ENCODE data around the gene RIBC2. TPM values are rescaled to one million over a fixed set of nuclear protein-coding genes. Genes with fewer than 3 reads are reported as not detected.
"Not testable (repeated sequence)": the region's sequence is repeated elsewhere in the genome, so short reads cannot be mapped to it uniquely, and the experiment has no call there.

RIBC2 gene
- total RNA-seq, 2 donors from 2014 or later, result 0.84 to 1.2 TPM

- peak; percentile 23 to 49 for DNase-seq
- no peak for ATAC-seq
- intact Hi-C loops (cut with DNase I, micrococcal nuclease), result no loop called here
These were observed 47.0 kb downstream of the RIBC2 start for GRCh38 chr22:45460288-45461109.

- DNase-seq (no peak), ATAC-seq (no peak)
- intact Hi-C loops (cut with DNase I, micrococcal nuclease), result no loop called here
These were observed 48.7 kb downstream of the RIBC2 start for GRCh38 chr22:45462034-45462655.

DNA sequence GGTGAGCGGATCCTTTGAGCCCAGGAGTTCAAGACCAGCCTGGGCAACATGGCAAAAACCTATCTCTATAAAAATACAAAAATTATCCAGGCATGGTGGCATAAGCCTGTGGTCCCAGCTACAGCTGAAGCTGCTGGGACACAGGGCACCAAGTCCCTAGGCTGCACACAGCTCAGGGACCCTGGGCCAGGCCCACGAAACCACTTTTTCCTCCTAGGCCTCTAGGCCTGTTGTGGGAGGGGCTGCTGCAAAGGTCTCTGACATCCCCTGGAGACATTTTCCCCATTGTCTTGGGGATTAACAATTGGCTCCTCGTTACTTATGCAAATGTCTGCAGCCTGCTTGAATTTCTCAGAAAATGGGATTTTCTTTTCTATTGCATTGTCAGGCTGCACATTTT lies 50.2 kb downstream of the RIBC2 start:
- intact Hi-C loops (cut with DNase I, micrococcal nuclease); DNase-seq; ATAC-seq: not testable (repeated sequence)

- intact Hi-C loops (cut with DNase I, micrococcal nuclease), result no loop called here
- no peak for DNase-seq
- ATAC-seq, result no peak
These were observed 52.1 kb downstream of the RIBC2 start for GRCh38 chr22:45465633-45466032.

DNA sequence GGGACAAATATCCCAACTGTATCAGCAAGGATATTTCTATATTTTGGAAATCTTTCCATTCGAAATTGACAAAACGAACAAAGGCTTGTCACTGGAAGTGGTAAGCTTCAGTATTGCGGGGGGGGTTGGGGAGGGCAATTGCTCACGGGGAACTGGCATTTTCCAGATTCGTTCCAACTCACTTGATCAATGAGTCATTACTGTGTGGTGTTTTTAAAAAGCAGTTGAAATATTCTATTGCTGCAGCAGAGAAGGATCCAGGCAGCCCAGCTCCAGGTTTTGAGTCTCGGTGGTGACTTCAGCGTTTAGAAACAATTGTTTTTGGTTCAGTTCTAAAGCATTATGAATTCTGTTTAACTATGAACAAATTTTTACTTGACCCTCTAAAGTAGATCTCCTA lies 55.4 kb downstream of the RIBC2 start:
- no peak for ATAC-seq
- no peak for DNase-seq
- intact Hi-C loops (cut with DNase I, micrococcal nuclease), result no loop called here

DNA sequence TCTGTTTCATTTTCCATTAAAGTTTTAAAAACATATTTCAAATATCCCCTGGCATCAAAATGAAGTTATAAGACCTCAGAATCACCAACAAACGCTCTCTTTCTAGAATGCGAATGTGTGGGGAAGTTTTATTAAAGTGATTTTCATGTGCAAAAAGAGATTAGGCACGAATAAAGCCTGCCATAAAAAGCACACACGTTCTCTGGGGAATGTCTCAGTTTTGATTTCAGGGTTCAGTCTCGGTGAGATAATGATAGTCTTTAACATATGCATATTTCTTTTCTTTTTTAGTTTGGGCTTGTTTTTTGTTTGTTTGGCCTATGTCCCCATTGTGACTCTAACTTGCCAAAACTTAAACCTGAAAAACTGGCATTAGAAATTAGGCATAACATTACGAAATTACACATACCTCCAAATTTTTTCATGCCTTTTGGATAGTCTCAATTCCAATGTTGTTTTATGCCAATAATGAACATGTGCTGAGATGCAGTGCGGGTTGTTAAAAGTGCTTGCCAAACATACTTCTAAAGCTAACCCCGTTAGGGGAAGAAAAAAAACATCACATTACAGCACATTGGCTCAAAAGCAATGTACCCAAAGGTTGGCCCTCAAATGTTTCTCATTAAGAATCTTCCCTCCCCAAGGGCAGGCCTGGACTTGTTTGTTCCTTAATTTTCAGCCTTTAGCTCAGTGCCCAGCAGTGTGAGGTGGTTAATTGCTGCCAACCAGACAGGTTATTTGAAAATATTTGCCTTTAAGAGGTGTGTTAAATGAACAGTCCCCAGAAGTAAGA lies 56.0 kb downstream of the RIBC2 start:
- ATAC-seq (no peak), DNase-seq (no peak)
- intact Hi-C loops (cut with DNase I, micrococcal nuclease), result no loop called here

DNA sequence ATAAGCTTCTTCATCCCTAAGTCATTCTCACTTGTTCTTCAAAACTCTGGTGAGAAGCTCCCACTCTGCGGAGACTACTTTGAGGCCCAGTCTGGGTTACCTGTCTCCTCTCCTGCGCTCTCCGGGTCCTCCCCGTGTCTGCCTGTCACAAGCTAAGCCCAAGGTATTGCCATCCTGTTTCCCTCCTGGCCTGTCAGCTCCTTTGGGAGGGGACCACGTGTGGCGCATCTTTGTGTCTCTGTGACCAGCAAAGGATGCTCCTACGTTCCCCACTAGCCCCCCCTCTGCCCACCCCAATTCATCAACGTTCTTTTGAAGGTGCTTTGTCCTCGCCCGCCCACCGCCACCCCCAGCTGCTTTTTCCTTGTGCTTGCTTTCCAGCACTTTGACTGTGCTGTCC lies 57.4 kb downstream of the RIBC2 start:
- intact Hi-C loops (cut with DNase I, micrococcal nuclease), result no loop called here
- ATAC-seq (no peak), DNase-seq (no peak)

DNA sequence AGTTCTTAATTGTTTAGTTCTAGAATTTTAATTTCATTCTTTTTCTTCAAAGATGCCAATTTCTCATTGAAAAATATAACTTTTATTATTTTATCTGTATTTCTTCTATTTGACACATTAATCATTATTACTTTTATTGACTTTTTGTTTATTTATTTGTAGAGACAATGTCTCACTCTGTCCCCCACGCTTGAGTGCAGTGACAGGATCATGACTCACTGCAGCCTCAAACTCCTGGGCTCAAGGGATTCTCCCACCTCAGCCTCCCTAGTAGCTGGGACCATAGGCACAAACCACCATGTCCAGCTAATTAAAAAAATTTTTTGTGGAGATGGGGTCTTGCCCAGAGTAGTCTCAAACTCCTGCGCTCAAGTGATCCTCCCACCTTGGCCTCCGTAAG lies 58.9 kb downstream of the RIBC2 start:
- DNase-seq (no peak), ATAC-seq (no peak)
- intact Hi-C loops (cut with DNase I, micrococcal nuclease), result no loop called here

- no peak for DNase-seq
- ATAC-seq, result no peak
- intact Hi-C loops (cut with DNase I, micrococcal nuclease), result no loop called here
These were observed 60.2 kb downstream of the RIBC2 start for GRCh38 chr22:45473626-45474237.

- ATAC-seq (no peak), DNase-seq (no peak)
- intact Hi-C loops (cut with DNase I, micrococcal nuclease), result no loop called here
These were observed 61.7 kb downstream of the RIBC2 start for GRCh38 chr22:45475063-45475747.

DNA sequence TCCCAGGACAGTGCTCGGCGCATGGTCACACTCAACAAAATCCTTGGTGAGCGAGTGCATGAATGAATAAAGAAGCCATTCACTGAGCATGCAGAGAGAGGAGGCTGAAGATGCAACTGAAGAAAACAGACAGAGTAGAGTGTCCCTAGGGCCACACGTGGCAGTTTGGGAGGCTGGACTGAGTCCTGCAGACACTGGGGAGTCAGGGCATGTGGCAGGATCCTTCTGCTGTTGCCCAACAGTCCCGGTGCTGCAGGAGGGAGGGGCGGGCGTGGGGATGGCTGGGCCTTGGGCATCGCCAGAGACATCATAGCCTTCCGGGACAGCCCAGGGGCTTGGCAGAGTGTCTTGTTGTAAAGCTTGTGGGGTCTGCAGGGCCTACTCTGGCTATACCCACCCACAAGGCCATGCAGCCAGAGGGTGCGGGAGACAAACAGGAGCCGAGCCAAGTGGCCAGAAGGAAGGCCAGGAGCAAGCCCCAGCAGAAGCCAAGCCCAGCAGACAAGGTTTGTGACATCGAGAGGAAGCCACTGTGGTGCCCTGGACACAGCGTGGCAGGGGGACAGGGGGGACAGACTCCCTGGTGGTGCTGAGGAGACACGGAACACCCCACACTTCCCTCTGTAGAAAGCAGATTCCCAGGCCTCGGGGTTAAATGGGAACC lies 62.5 kb downstream of the RIBC2 start:
- no peak for ATAC-seq
- DNase-seq, result no peak
- intact Hi-C loops (cut with DNase I, micrococcal nuclease), result no loop called here

GRCh38 chr22:45476814-45477213 lies 63.3 kb downstream of the RIBC2 start:
- DNase-seq, result no peak
- intact Hi-C loops (cut with DNase I, micrococcal nuclease), result no loop called here
- no peak for ATAC-seq

- DNase-seq (no peak), ATAC-seq (no peak)
- intact Hi-C loops (cut with DNase I, micrococcal nuclease), result no loop called here
These were observed 64.0 kb downstream of the RIBC2 start for GRCh38 chr22:45477366-45478107.

GRCh38 chr22:45478108-45478771 lies 64.7 kb downstream of the RIBC2 start:
- no peak for DNase-seq
- no peak for ATAC-seq
- intact Hi-C loops (cut with DNase I, micrococcal nuclease), result no loop called here

GRCh38 chr22:45480717-45481116 lies 67.2 kb downstream of the RIBC2 start:
- DNase-seq, result no peak
- no peak for ATAC-seq
- intact Hi-C loops (cut with DNase I, micrococcal nuclease), result no loop called here

DNA sequence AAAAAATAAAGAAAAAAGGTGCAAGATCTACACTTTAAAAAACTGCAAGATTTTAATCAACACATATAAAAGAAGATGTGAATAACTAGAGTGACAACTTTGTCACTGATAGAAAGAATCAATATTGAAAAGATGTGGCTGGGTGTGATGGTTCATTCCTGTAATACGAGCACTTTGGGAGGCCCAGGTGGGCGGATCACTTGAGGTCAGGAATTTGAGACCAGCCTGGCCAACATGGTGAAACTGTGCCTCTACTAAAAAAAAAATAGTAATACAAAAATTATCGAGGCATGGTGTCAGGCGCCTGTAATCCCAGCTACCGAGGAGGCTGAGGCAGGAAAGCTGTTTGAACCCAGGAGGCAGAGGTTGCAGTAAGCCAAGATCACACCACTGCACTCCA lies 68.2 kb downstream of the RIBC2 start:
- DNase-seq, result no peak
- intact Hi-C loops (cut with DNase I, micrococcal nuclease), result no loop called here
- no peak for ATAC-seq
